ENCODE measurements around the gene SLC16A4.

The SLC16A4 gene

GRCh38 chr1:110335265-110335664, 55.6 kb downstream of the SLC16A4 start:
- DNase-seq (ENCODE audit: low read depth in 1 of 2, low spot score in 1 of 2) = no peak

- no peak for DNase-seq (ENCODE audit: low read depth in 1 of 2, low spot score in 1 of 2)
Measured at GRCh38 chr1:110328700-110329099, 62.1 kb downstream of the SLC16A4 start.

- no peak for DNase-seq (ENCODE audit: low read depth in 1 of 2, low spot score in 1 of 2)
Measured at GRCh38 chr1:110328274-110328673, 62.6 kb downstream of the SLC16A4 start.

- DNase-seq (ENCODE audit: low read depth in 1 of 2, low spot score in 1 of 2) = no peak
Measured at GRCh38 chr1:110326826-110327225, 64.0 kb downstream of the SLC16A4 start.

- DNase-seq (ENCODE audit: low read depth in 1 of 2, low spot score in 1 of 2) = no peak
Measured at GRCh38 chr1:110324667-110325066, 66.2 kb downstream of the SLC16A4 start.

GRCh38 chr1:110321846-110322245, 69.0 kb downstream of the SLC16A4 start:
- no peak for DNase-seq (ENCODE audit: low read depth in 1 of 2, low spot score in 1 of 2)

- DNase-seq (ENCODE audit: low read depth in 1 of 2, low spot score in 1 of 2) = no peak
Measured at GRCh38 chr1:110321045-110321444, 69.8 kb downstream of the SLC16A4 start.

- no peak for DNase-seq (ENCODE audit: low read depth in 1 of 2, low spot score in 1 of 2)
Measured at GRCh38 chr1:110320168-110320518, 70.7 kb downstream of the SLC16A4 start.

- no peak for DNase-seq (ENCODE audit: low read depth in 1 of 2, low spot score in 1 of 2)
Measured at GRCh38 chr1:110319332-110320167, 71.3 kb downstream of the SLC16A4 start.

GRCh38 chr1:110318046-110318445, 72.8 kb downstream of the SLC16A4 start:
- no peak for DNase-seq (ENCODE audit: low read depth in 1 of 2, low spot score in 1 of 2)

- DNase-seq (ENCODE audit: low read depth in 1 of 2, low spot score in 1 of 2) = no peak
Measured at GRCh38 chr1:110316735-110317134, 74.1 kb downstream of the SLC16A4 start.
